A673 (cell line): ENCODE measurements around the gene SSC5D. TPM values are rescaled to one million over a fixed set of nuclear protein-coding genes. Genes with fewer than 3 reads are reported as not detected.

Experiments
- BruUV-seq: library from RNA; stranded (reverse); fragments of 400-500 nt; replicated peaks from 2 replicates; lab custom pipeline; 2021; lab: Mats Ljungman, UMichigan
- CTCF ChIA-PET: fragments of 300-600 bp; sonication (Branson Sonifier 250); formaldehyde crosslinking; loops from one replicate; lab custom pipeline; 2022; ENCODE audit warnings: antibody characterized with exemption; lab: Charles Lee
- POLR2A ChIA-PET: fragments of 300-600 bp; sonication (Branson Sonifier 250); formaldehyde crosslinking; loops from one replicate; lab custom pipeline; 2022; ENCODE audit warnings: antibody characterized with exemption; ENCODE audit not compliant: low non-redundant PET; lab: Charles Lee
- DNase-seq: peaks from one replicate; pipeline ENCODE4 v3.0.0-alpha.2; 2015; ENCODE audit warnings: low spot score
- H3K27ac ChIP-seq: fragments of 200-600 bp; sonication (generic); 2 replicates; pipeline ENCODE4 v1.5.1; 2016; ENCODE audit warnings: mixed run types, low read depth, mild to moderate bottlenecking, mixed read lengths, antibody characterized with exemption, low read length; ENCODE audit not compliant: poor library complexity, severe bottlenecking
- H3K27me3 ChIP-seq: fragments of 200-600 bp; sonication (generic); replicated peaks from 2 replicates; pipeline ENCODE4 v1.6.1; 2017; ENCODE audit warnings: mixed run types, low read depth, mild to moderate bottlenecking, mixed read lengths, antibody characterized with exemption, low read length; ENCODE audit not compliant: insufficient read depth, poor library complexity
- H3K36me3 ChIP-seq: fragments of 200-600 bp; sonication (generic); 2 replicates; pipeline ENCODE4 v1.6.1; 2016; ENCODE audit warnings: mixed run types, mild to moderate bottlenecking, mixed read lengths, antibody characterized with exemption, low read length; ENCODE audit not compliant: insufficient read depth, poor library complexity, severe bottlenecking
- H3K4me1 ChIP-seq: fragments of 200-600 bp; sonication (generic); 2 replicates; pipeline ENCODE4 v1.6.1; 2017; ENCODE audit warnings: mixed run types, mild to moderate bottlenecking, mixed read lengths, antibody characterized with exemption, low read length; ENCODE audit not compliant: insufficient read depth, poor library complexity, severe bottlenecking
- H3K4me3 ChIP-seq: fragments of 200-600 bp; sonication (generic); 2 replicates; pipeline ENCODE4 v1.5.1; 2016; ENCODE audit warnings: low read depth, mixed run types, mild to moderate bottlenecking, mixed read lengths, low read length; ENCODE audit not compliant: poor library complexity, severe bottlenecking
- H3K9me3 ChIP-seq: fragments of 200-600 bp; sonication (generic); 2 replicates; pipeline ENCODE4 v1.6.1; 2016; ENCODE audit warnings: mixed run types, low read depth, mild to moderate bottlenecking, mixed read lengths, antibody characterized with exemption, low read length; ENCODE audit not compliant: poor library complexity, severe bottlenecking
- CTCF ChIP-seq: fragments of 300-800, 200-600 bp; sonication (generic); conservative IDR thresholded peaks from 2 replicates; pipeline ENCODE4 v1.5.1; 2017; ENCODE audit warnings: low read depth, mild to moderate bottlenecking, antibody characterized with exemption, low read length, moderate library complexity, mixed read lengths
- EZH2 ChIP-seq: fragments of 200-600 bp; sonication (generic); IDR thresholded peaks from 2 replicates; pipeline ENCODE4 v1.6.1; 2017; ENCODE audit warnings: borderline replicate concordance, low read depth, mild to moderate bottlenecking, mixed read lengths, antibody characterized with exemption, low read length; ENCODE audit not compliant: poor library complexity, severe bottlenecking
- intact Hi-C: fragments of 100-400 bp; cut with micrococcal nuclease; formaldehyde crosslinking; loops from one replicate; pipeline ENCODE4 v1.10.0; 2022; ENCODE audit not compliant: unreplicated experiment
- total RNA-seq: library from RNA; stranded (reverse); gene quantifications from 2 replicates; pipeline ENCODE4 v1.2.3, GENCODE V29; 2021

Gene SSC5D
- total RNA-seq, 1 experiment from 2014 or later, result 1.4 TPM

- H3K9me3 ChIP-seq, result no peaks in the 10 kb centered on the region
- peaks cover 12% of the 10 kb centered on the region for H3K4me1 ChIP-seq
- no peaks in the 10 kb centered on the region for H3K36me3 ChIP-seq
- BruUV-seq, result no TSS peak
- H3K27ac ChIP-seq, result no peak overlapping the region
- peaks cover 22% of the 10 kb centered on the region for H3K27me3 ChIP-seq
- ChIA-PET CTCF (interaction anchor here (0.6 to 0.7 kb wide), 3 partner anchors 30 to 179 kb away, joined by 3 to 4 read pairs (median 3); no protein-coding TSS in a partner anchor), POLR2A (interaction anchor here (0.6 kb wide), 1 partner anchor 24 kb away, joined by 4 read pairs; no protein-coding TSS in a partner anchor)
- TF ChIP-seq CTCF, result no peak
- TF ChIP-seq EZH2, result no peak
- intact Hi-C loops, result no loop called here
- peak overlapping the region; percentile 46 for H3K4me3 ChIP-seq
- DNase-seq, result peak; percentile 97
Measured at GRCh38 chr19:55452749-55453346, 35.4 kb upstream of the SSC5D start.

- no peaks in the 10 kb centered on the region for H3K36me3 ChIP-seq
- no peak for TF ChIP-seq CTCF
- TF ChIP-seq EZH2, result no peak
- peaks cover 22% of the 10 kb centered on the region for H3K27me3 ChIP-seq
- no peak overlapping the region for H3K27ac ChIP-seq
- POLR2A ChIA-PET, result interaction anchor here (0.6 kb wide), 1 partner anchor 23 kb away, joined by 4 read pairs; no protein-coding TSS in a partner anchor
- H3K4me1 ChIP-seq, result peaks cover 20% of the 10 kb centered on the region
- BruUV-seq, result no TSS peak
- H3K9me3 ChIP-seq, result no peaks in the 10 kb centered on the region
- CTCF ChIA-PET, result interaction anchor here (0.6 kb wide), 1 partner anchor 179 kb away, joined by 3 read pairs; no protein-coding TSS in a partner anchor
- DNase-seq, result no peak
- intact Hi-C loops, result no loop called here
- H3K4me3 ChIP-seq, result no peak overlapping the region
Measured at GRCh38 chr19:55453511-55454260, 34.5 kb upstream of the SSC5D start.

- Histone ChIP-seq H3K27ac (no peak overlapping the region), H3K27me3 (peaks cover 22% of the 10 kb centered on the region), H3K36me3 (no peaks in the 10 kb centered on the region), H3K4me1 (peaks cover 32% of the 10 kb centered on the region), H3K4me3 (no peak overlapping the region), H3K9me3 (no peaks in the 10 kb centered on the region)
- TF ChIP-seq CTCF (peak; percentile 78), EZH2 (no peak)
- ChIA-PET POLR2A (no interaction called here), CTCF (no interaction called here)
- no TSS peak for BruUV-seq
- peak; percentile 60 for DNase-seq
- intact Hi-C loops, result no loop called here
Measured at GRCh38 chr19:55454787-55455243, 33.4 kb upstream of the SSC5D start.
